Neutrophil (primary cell): ENCODE data around the gene SPPL2A.

ENCODE experiments used
- H3K27ac ChIP-seq: fragments of 200-600 bp; sonication (generic); 2 replicates; pipeline ENCODE4 v1.5.1; 2016; ENCODE audit warnings: mild to moderate bottlenecking, moderate library complexity
- H3K27me3 ChIP-seq: fragments of 200-600 bp; sonication (generic); 2 replicates; pipeline ENCODE4 v1.6.0; 2016; ENCODE audit warnings: mild to moderate bottlenecking
- H3K36me3 ChIP-seq: fragments of 200-600 bp; sonication (generic); 2 replicates; pipeline ENCODE4 v1.5.1; 2017
- H3K4me1 ChIP-seq, 2 experiments: fragments of 200-600 bp in 1 of 2; sonication (generic) in 1 of 2; 1 replicate in 1 of 2; 2 replicates in 1 of 2; pipeline versions ENCODE4 v1.5.1 to v1.6.1; 2013 to 2016; ENCODE audit warnings: low read depth in 1 of 2, low read length in 1 of 2, mild to moderate bottlenecking in 1 of 2, moderate library complexity in 1 of 2; ENCODE audit not compliant: control insufficient read depth in 1 of 2, insufficient read depth in 1 of 2
- H3K4me3 ChIP-seq, 2 experiments: fragments of 200-600 bp in 1 of 2; sonication (generic) in 1 of 2; 1 replicate in 1 of 2; 2 replicates in 1 of 2; pipeline ENCODE4 v1.5.1; 2013 to 2016; ENCODE audit warnings: low read depth in 1 of 2, low read length in 1 of 2, mild to moderate bottlenecking in 1 of 2, moderate library complexity in 1 of 2
- H3K9me3 ChIP-seq: fragments of 200-600 bp; sonication (generic); 2 replicates; pipeline ENCODE4 v1.5.1; 2016
- TF ChIP-seq, protein P1 (sequence below): fragments of 200-600 bp; sonication (generic); IDR thresholded peaks from 2 replicates; pipeline ENCODE4 v1.5.1; 2016; ENCODE audit warnings: antibody characterized with exemption

Gene SPPL2A

DNA sequence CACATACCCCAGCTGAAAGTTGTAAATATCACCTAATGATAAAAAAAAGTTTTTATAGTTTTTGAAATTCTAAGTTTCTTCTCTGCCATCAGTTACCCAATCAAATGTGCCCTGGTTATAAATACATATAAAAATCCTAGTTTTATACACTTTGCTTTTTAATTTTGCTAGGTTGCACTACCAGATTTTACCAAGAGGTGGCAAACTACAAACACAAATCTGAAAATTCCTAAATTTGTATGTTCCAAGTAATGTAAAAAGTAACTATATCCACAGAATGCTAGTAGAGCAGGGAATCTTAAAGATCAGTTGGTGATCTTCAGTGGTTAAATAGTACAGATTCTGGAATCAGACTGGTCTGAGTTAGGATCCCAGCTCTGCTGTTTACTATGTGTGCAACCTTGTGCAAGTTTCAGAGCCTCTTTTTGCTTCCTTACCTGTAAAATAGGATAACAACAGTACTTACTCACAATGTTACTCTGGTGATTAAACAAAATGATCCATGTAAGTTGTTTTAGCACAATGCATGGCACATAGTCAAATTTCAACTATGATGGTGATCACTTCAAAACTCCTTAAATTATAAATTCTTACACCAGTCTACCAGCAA lies 89.9 kb downstream of the SPPL2A start:
- no peak overlapping the region for H3K27ac ChIP-seq
- no peaks in the 10 kb centered on the region for H3K36me3 ChIP-seq
- no peaks in the 10 kb centered on the region for H3K4me1 ChIP-seq
- H3K9me3 ChIP-seq: no peaks in the 10 kb centered on the region
- TF ChIP-seq, protein P1, sequence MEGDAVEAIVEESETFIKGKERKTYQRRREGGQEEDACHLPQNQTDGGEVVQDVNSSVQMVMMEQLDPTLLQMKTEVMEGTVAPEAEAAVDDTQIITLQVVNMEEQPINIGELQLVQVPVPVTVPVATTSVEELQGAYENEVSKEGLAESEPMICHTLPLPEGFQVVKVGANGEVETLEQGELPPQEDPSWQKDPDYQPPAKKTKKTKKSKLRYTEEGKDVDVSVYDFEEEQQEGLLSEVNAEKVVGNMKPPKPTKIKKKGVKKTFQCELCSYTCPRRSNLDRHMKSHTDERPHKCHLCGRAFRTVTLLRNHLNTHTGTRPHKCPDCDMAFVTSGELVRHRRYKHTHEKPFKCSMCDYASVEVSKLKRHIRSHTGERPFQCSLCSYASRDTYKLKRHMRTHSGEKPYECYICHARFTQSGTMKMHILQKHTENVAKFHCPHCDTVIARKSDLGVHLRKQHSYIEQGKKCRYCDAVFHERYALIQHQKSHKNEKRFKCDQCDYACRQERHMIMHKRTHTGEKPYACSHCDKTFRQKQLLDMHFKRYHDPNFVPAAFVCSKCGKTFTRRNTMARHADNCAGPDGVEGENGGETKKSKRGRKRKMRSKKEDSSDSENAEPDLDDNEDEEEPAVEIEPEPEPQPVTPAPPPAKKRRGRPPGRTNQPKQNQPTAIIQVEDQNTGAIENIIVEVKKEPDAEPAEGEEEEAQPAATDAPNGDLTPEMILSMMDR: peak; percentile 68
- no peaks in the 10 kb centered on the region for H3K27me3 ChIP-seq
- H3K4me3 ChIP-seq: no peak overlapping the region

DNA sequence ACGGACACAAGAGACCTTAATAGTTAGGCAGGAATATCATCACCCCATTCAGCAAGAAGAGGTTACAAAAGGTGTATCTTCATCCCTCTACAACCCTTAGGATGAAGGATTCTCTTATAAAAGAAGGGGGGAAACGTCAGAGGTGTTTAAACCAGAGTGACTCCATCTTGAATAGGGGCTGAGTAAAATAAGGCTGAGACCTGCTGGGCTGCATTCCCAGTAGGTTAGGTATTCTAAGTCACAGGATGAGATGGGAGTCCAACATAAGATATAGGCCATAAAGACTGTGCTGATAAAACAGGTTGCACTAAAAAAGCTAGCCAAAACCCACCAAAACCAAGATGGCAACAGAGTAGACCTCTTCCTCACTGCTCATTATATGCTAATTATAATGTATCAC lies 95.4 kb downstream of the SPPL2A start:
- H3K36me3 ChIP-seq: no peaks in the 10 kb centered on the region
- H3K4me1 ChIP-seq: no peaks in the 10 kb centered on the region
- H3K4me3 ChIP-seq: no peak overlapping the region
- TF ChIP-seq, protein P1: no peak
- H3K27ac ChIP-seq: no peak overlapping the region
- H3K27me3 ChIP-seq: no peaks in the 10 kb centered on the region
- H3K9me3 ChIP-seq: no peaks in the 10 kb centered on the region

DNA sequence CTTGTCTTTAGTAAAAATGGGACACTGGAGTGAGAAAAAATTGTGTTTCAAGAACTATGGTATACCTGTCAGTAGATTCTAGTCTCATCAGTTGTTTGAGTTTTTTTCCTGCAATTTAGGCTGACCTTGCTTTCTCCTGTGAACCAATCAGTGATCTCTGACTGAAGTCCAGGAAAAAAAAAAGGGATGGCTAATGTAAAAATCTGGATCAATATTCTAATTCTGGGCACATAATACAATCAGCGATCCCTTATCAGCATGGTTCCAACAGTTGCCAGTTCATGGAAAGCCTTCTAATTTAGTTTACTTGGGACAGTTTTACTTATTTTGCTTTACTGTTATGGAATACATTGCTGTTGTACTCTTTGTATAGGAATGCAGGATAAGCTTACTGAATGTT lies 95.9 kb downstream of the SPPL2A start:
- TF ChIP-seq, protein P1: no peak
- H3K4me3 ChIP-seq: no peak overlapping the region
- H3K27ac ChIP-seq: no peak overlapping the region
- H3K36me3 ChIP-seq: peaks cover 5% of the 10 kb centered on the region
- no peaks in the 10 kb centered on the region for H3K9me3 ChIP-seq
- H3K4me1 ChIP-seq: no peaks in the 10 kb centered on the region
- no peaks in the 10 kb centered on the region for H3K27me3 ChIP-seq

DNA sequence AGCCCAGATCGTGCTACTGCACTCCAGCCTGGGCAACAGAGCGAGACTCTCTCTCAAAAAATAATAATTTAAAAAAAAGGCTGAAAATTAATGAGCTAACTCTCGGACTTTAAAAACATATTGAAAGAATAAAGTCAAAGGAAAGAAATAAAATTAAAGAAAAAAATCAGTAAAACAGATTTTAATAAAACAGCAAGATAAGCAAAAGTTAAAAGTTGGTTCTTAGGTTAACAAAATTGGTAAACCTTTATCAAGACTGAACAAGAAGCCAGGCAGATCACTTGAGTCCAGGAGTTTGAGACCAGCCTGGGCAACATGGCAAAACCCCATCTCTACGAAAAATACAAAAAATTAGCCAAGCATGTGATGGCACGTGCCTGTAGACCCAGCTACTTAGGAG lies 99.6 kb downstream of the SPPL2A start:
- TF ChIP-seq, protein P1: no peak
- H3K27ac ChIP-seq: no peak overlapping the region
- no peaks in the 10 kb centered on the region for H3K27me3 ChIP-seq
- no peaks in the 10 kb centered on the region for H3K4me1 ChIP-seq
- peaks cover 8% of the 10 kb centered on the region for H3K36me3 ChIP-seq
- H3K4me3 ChIP-seq: no peak overlapping the region
- no peaks in the 10 kb centered on the region for H3K9me3 ChIP-seq

DNA sequence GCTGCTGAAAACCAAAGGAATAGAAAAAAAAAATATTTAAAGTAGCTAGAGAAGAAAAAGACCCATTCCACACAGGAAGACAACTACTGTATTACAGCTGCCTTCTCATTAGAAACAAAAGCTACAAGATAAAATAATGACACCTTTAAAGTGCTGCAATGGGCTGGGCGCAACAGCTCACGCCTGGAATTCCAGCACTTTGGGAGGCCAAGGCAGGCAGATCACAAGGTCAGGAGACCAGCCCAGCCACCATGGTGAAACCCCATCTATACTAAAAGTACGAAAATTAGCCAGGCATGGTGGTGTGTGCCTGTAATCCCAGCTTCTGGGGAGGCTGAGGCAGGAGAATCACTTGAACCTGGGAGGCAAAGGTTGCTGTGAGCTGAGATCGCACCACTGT lies 110.0 kb downstream of the SPPL2A start:
- H3K4me1 ChIP-seq: peaks cover 4 to 9% of the 10 kb centered on the region in 2 experiments
- TF ChIP-seq, protein P1: no peak
- no peaks in the 10 kb centered on the region for H3K9me3 ChIP-seq
- H3K27ac ChIP-seq: no peak overlapping the region
- no peak overlapping the region for H3K4me3 ChIP-seq
- H3K27me3 ChIP-seq: no peaks in the 10 kb centered on the region
- peaks cover 12% of the 10 kb centered on the region for H3K36me3 ChIP-seq
